HFF-Myc (cell line): ENCODE results near the gene TRIM31.
"Not testable (repeated sequence)": the region's sequence is repeated elsewhere in the genome, so short reads cannot be mapped to it uniquely, and the experiment has no call there.

ENCODE experiments used
- DNase-seq: peaks from one replicate; pipeline ENCODE4 v3.0.0-alpha.2; 2011; ENCODE audit warnings: low read depth; ENCODE audit errors: extremely low read depth
- H3K4me3 ChIP-seq: replicated peaks from 2 replicates; pipeline ENCODE4 v1.5.1; 2011; ENCODE audit warnings: low read depth, mild to moderate bottlenecking, control low read depth, low read length
- CTCF ChIP-seq: IDR thresholded peaks from 2 replicates; pipeline ENCODE4 v1.5.1; 2012; ENCODE audit warnings: mild to moderate bottlenecking, low read depth, low read length, control low read depth; ENCODE audit errors: missing control alignments

Gene TRIM31

GRCh38 chr6:30149234-30149633, 36.3 kb upstream of the TRIM31 start:
- no peak for DNase-seq
- no peak for TF ChIP-seq CTCF
- H3K4me3 ChIP-seq, result no peak overlapping the region

- no peak for TF ChIP-seq CTCF
- no peak overlapping the region for H3K4me3 ChIP-seq
- DNase-seq, result no peak
Observed at GRCh38 chr6:30147096-30147495, 34.2 kb upstream of the TRIM31 start.

- H3K4me3 ChIP-seq, result no peak overlapping the region
- no peak for TF ChIP-seq CTCF
- no peak for DNase-seq
Observed at GRCh38 chr6:30145818-30146217, 32.9 kb upstream of the TRIM31 start.

GRCh38 chr6:30144811-30145210, 31.9 kb upstream of the TRIM31 start:
- no peak overlapping the region for H3K4me3 ChIP-seq
- no peak for TF ChIP-seq CTCF
- DNase-seq, result no peak

- no peak for DNase-seq
- H3K4me3 ChIP-seq, result no peak overlapping the region
- no peak for TF ChIP-seq CTCF
Observed at GRCh38 chr6:30143780-30144179, 30.9 kb upstream of the TRIM31 start.

GRCh38 chr6:30142665-30143064, 29.8 kb upstream of the TRIM31 start:
- no peak overlapping the region for H3K4me3 ChIP-seq
- TF ChIP-seq CTCF, result no peak
- DNase-seq, result no peak

- not testable (repeated sequence) for H3K4me3 ChIP-seq, DNase-seq
Observed at GRCh38 chr6:30140240-30140639, 27.4 kb upstream of the TRIM31 start.
